EL (cell line): Measurements from ENCODE around the gene ERBB2.
"Not testable (repeated sequence)": the region's sequence is repeated elsewhere in the genome, so short reads cannot be mapped to it uniquely, and the experiment has no call there.

Experiments
- DNase-seq: peaks from one replicate; pipeline ENCODE4 v3.0.0-alpha.2; 2016

The ERBB2 gene

DNA sequence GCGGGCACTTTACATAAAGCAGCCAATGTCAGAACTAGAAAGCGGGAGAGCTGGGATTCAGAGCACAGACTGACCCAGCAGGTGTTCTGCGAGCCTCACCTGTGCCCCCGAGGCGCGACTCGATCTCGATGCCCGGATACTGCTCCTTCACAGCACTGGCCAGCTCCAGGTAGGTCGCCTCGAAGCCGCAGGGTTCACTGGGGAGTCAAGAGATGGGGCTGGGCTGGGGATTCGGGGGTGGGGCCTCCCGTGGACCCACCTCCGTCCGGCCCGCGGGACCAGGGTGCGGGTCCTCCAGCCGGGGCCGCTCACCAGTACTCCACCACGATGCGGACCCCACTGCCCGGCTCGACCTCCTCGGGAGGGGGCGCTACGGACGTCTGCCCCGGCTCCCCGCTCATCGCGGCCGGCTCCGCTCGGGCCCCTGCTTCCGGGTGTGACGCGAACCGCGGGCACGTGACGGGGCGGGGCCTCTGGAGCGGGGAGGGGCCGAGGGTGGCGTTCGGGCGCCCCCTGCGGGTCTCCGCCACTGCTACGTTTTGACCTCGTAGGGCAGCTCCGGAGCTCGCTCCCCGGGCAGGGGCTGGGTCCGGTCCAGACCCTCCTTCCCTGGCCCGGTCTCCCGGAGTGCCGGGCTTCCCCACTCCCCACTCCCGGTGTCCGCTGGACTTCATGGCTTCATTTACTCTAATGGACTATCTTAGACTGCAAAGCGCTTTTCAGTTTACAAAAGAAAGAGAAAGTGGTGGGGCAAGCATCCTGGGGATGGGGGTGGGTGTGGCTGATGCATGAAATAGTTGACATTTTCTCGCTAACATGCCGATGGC is 30.4 kb downstream of the ERBB2 start, which contains the start of gene MIEN1:
TSS of gene MIEN1 (minus strand) at position 438 of the 827 bp plus-strand sequence. CDS start at position 401, 37 bp downstream.
- DNase-seq = peak; percentile 83

DNA sequence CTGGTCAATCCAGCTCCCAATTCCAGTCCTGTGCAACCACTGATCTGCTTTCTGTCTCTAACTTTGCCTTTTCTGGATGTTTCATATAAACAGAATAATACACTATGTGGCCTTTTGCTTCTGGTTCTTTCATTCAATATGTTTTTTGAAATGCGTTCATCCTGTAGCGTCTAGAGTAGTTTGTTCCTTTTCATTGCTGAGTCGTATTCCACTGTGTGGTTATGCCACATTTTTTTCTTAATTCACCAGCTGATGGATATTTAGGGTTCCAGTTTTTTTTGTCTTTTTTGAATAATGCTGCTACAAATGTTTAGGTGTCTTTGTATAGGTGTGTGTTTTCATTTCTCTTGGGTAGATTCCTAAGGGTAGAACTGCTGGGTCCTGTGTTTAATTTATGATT is 32.7 kb downstream of the ERBB2 start:
- DNase-seq = no peak

DNA sequence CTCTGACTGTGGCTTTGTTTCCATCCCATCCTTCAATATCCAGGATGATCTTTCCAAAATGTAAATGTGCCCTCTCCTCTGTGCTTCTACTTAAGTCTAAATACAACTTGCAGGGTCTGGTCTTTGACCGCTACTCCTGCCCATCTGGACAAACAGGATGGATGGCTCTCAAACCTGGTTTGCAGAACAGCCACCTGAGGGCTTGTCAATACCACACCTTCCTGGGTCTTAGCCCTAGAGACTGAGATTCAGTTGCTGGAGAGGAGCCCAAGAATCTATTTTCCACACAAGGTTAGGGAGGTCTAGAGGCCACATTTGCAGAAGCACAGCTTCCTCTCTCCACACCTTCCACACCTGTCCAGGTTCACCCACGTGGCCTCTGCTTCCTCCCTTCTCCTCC is 36.0 kb downstream of the ERBB2 start:
- DNase-seq = no peak

DNA sequence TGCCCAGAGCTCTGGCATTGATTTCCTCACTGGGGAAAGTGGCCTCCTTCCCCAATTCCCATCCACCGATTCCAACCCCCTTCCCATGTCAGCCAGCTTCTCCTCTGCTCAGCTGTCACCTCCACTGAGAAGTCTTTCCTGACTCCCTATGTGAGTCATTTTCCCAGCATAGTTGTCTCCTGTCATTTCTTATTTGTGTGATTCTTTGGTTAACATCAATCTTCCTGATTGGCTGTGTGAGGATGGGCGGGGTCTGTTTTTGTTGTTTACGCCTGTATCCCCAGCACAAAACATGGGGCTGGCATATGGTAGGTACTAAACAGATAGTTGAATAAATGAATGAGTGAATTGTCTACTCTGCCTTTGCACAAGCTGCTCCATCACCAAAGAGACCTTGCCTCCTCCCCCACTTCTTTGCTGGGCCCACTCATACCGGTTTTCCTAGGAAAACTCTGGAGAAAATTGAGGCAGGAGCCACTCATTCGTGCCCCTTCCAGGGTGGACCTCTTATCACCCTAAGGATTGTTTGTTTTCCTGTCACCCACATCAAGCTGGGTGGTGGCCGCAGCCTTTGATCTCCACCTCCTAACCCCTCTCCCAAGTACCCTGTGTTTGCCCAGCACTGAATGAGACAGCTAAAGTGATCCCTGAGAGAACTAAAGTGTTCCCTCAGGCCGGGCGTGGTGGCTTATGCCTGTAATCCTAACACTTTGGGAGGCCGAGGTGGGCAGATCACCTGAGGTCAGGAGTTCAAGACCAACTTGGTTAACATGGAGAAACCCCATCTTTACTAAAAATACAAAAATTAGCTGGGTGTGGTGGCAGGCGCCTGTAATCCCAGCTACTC is 36.7 kb downstream of the ERBB2 start:
- no peak for DNase-seq

DNA sequence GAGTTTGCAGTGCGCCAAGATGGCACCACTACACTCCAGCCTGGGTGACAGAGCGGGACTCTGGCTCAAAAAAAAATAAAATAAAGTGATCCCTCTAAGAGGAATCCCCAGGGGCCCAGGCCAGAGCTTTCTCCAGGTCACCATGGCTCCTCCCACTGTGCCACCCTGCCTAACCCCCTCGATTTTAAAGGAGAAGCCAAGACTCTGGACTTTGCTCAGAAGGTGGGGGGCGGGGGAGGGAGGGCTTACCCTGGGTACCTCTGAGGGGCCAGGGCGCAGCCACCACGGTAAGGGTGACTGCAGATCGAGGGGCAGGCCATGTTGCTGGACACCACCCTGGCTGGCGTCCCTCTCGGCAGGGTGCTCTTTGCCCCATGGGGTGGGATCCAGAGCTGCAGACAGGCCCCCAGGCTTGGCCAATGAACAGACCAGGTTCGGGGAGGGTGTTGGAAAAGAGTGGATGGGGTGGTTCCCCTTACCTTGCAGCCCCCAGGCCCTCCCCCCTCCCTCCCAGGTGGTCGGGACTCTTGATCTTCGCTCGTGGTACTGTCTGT is 37.4 kb downstream of the ERBB2 start:
- no peak for DNase-seq

DNA sequence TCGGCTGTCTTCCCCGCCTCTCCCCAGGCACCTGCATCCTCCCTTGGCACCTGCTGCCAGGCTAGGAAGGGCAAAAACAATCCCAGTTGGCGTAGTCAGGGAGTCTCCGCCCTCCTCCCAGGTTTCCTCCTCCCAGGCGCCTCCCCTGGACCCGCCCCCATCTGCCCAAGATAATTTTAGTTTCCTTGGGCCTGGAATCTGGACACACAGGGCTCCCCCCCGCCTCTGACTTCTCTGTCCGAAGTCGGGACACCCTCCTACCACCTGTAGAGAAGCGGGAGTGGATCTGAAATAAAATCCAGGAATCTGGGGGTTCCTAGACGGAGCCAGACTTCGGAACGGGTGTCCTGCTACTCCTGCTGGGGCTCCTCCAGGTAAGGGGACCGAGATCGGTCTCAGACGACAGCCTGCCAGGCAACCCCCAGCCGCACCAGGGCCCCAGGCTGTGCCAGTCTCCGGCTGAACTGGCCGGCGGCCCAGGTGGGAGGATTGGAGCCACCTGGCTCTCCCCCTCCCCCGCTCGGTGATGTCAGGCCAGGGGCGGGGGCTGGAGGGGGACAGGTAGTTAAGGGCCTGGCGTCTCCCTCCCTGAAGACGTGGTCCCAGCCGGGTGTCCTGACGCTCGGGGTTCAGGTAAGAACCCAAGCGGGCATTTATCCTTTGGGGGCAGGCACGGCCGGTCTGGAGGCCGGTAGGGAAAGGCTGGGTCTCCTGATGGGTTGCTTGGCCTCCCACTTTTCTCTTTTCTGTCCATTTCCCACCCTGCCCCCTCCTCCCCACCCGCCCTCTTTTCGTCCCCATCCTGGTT is 38.1 kb downstream of the ERBB2 start, which contains the start of gene GRB7:
TSS of gene GRB7 (plus strand) at position 179 of the 808 bp plus-strand sequence. CDS start 4,364 bp downstream, outside the sequence.
- DNase-seq = no peak

DNA sequence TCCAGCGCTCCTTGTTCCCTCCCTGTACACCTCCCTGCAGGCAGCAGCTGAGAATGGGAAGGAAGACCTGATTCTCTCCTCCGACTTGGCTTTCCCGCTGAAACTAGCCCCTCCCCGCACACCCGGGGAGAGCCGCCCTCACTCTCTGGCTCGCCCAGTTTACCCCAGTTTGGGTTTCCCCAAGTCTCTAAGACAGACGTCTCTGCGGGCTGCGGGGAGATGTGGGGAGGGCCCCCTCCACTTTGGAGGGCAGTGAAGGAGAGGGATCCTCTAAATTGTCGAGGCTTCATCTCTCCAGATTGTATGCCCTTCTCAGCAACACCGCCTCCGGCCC is 38.7 kb downstream of the ERBB2 start:
- peak; percentile 38 for DNase-seq

- peak; percentile 61 for DNase-seq
Measured at GRCh38 chr17:39738983-39739884, 39.4 kb downstream of the ERBB2 start.

GRCh38 chr17:39739885-39740356 is 40.1 kb downstream of the ERBB2 start:
- no peak for DNase-seq

- DNase-seq = peak; percentile 76
Measured at GRCh38 chr17:39740357-39741111, 40.7 kb downstream of the ERBB2 start.

- no peak for DNase-seq
Measured at GRCh38 chr17:39742126-39742855, 42.4 kb downstream of the ERBB2 start.

DNA sequence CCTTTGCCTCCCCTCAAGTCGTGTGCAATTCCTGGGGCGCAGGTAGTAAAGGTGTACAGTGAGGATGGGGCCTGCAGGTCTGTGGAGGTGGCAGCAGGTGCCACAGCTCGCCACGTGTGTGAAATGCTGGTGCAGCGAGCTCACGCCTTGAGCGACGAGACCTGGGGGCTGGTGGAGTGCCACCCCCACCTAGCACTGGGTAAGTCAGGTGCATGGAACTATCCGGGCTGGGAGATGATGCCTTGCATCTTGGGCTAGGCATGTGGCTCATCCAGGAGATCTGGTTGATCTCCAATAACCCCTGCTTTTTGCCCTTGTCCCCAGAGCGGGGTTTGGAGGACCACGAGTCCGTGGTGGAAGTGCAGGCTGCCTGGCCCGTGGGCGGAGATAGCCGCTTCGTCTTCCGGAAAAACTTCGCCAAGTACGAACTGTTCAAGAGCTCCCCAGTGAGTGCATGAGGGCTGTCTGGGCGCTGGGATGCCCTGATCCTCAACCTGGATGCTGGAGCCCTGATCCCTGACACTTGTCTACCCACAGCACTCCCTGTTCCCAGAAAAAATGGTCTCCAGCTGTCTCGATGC is 43.1 kb downstream of the ERBB2 start:
- no peak for DNase-seq

DNA sequence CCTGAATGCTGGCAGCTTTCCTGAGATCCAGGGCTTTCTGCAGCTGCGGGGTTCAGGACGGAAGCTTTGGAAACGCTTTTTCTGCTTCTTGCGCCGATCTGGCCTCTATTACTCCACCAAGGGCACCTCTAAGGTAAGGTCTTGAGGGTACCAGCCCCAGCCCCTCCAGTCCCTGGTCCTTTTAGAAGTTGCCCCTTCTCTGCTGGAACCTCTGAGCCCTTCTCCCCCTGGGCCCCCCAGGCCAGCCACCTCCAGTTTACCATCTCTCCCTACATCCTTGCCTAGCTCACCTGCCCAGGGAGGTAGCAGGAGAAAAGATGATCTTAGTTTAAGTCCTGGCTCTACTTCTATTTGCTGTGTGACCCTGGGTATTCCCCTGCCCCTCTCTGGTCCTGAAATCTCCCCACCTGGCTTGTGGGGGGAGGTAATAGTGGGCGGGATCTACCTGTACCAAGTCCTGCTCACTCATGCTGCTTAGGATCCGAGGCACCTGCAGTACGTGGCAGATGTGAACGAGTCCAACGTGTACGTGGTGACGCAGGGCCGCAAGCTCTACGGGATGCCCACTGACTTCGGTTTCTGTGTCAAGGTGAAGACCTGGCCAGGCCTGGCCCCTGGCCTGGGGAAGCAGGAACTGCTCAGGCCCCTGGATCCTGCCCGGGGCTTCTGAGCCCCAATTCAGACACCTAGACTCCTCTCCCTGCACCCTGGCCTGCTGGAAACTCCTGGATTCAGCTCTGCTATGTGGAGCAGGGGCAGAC is 44.4 kb downstream of the ERBB2 start:
- no peak for DNase-seq

GRCh38 chr17:39744836-39745215 is 45.0 kb downstream of the ERBB2 start:
- no peak for DNase-seq

DNA sequence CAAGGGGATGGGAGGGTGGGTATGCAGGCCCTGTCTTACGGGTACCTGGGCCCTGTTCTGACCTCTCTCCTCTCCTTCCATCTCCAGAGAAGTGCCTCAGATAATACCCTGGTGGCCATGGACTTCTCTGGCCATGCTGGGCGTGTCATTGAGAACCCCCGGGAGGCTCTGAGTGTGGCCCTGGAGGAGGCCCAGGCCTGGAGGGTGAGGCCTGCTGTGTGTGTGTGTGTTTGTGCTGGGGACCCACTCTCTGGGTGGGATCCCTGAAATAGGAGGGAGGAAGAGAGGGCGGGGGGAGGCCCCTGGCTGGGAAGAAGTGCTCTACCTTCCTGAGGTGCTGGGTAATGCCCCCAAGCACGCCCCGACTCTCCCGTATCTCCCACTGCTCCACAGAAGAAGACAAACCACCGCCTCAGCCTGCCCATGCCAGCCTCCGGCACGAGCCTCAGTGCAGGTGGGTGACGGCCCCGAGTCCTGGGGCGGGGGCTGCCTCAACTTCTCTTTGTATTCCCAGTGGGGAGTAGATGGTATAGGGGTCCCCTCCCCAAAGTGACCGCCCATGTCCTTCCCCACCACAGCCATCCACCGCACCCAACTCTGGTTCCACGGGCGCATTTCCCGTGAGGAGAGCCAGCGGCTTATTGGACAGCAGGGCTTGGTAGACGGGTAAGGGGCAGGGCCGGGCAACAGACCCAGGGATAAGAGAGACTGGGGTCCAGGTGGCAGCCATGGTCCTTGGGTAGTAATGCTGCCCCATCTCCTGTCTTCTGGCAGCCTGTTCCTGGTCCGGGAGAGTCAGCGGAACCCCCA is 45.7 kb downstream of the ERBB2 start:
- no peak for DNase-seq

GRCh38 chr17:39746145-39746461 is 46.2 kb downstream of the ERBB2 start:
- DNase-seq = no peak

DNA sequence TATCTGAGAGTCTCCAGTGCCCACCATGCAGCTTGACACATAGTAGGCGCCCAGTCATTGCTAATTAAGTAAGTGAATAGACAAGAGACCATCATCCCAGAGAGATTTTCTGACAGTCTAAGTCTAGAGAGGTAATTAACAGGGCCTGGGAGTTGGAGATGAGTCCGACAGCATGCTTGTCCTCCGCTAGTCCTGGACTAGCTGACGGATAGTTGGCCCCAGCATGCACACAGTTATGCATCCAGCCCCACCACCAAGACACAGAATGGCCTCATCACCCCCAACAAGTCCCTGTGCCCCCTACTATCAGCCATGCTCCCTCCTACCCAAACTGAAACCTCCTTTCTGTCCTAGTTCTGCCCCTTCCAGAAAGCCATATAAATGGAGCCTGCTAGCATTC is 47.9 kb downstream of the ERBB2 start:
- no peak for DNase-seq

GRCh38 chr17:39748444-39749034 is 48.7 kb downstream of the ERBB2 start:
- DNase-seq = not testable (repeated sequence)
